DND-41 (cell line): ENCODE data around the gene NTM.

ENCODE experiments used
- ATAC-seq: fragments of 200-7000 bp; cut with Tn5 transposase; 3 replicates; pipeline ENCODE4 v1.9.1; 2021; ENCODE audit warnings: low read depth; ENCODE audit not compliant: insufficient read depth
- DNase-seq: peaks from one replicate; pipeline ENCODE4 v3.0.0-alpha.2; 2020
- H2AFZ ChIP-seq: 2 replicates; pipeline ENCODE4 v1.6.0; 2012; ENCODE audit warnings: low read depth, low read length
- H3K27ac ChIP-seq: 2 replicates; pipeline ENCODE4 v1.5.1; 2012; ENCODE audit warnings: low read length, inconsistent platforms
- H3K27me3 ChIP-seq: fragments of 200-600 bp; sonication (generic); 2 replicates; pipeline ENCODE4 v1.6.0; 2012; ENCODE audit warnings: low read length, mild to moderate bottlenecking, inconsistent platforms; ENCODE audit not compliant: insufficient read depth, poor library complexity
- H3K36me3 ChIP-seq: 2 replicates; pipeline ENCODE4 v1.5.1; 2012; ENCODE audit warnings: low read length, inconsistent platforms; ENCODE audit not compliant: insufficient read depth
- H3K4me1 ChIP-seq: 2 replicates; pipeline ENCODE4 v1.5.1; 2012; ENCODE audit warnings: mild to moderate bottlenecking, low read length; ENCODE audit not compliant: insufficient read depth
- H3K4me2 ChIP-seq: 2 replicates; pipeline ENCODE4 v1.6.0; 2012; ENCODE audit warnings: mild to moderate bottlenecking, moderate library complexity, low read length, inconsistent platforms; ENCODE audit not compliant: insufficient read depth
- H3K4me3 ChIP-seq, 2 experiments: fragments of 200-600 bp in 1 of 2; shearing (Covaris generic) in 1 of 2; 2 replicates each; pipeline ENCODE4 v1.5.1; 2012 to 2016; ENCODE audit warnings: inconsistent platforms in 2 of 2, low read length in 2 of 2, mild to moderate bottlenecking in 2 of 2, low read depth in 1 of 2, moderate library complexity in 1 of 2
- H3K79me2 ChIP-seq: 2 replicates; pipeline ENCODE4 v1.6.0; 2012; ENCODE audit warnings: low read length, inconsistent platforms; ENCODE audit not compliant: insufficient read depth
- H3K9ac ChIP-seq: 2 replicates; pipeline ENCODE4 v1.6.0; 2012; ENCODE audit warnings: low read depth, mild to moderate bottlenecking, inconsistent platforms, low read length, moderate library complexity
- H3K9me3 ChIP-seq: 2 replicates; pipeline ENCODE4 v1.5.1; 2012; ENCODE audit warnings: low read length, moderate library complexity, mild to moderate bottlenecking, inconsistent platforms; ENCODE audit not compliant: insufficient read depth, severe bottlenecking
- H4K20me1 ChIP-seq: 2 replicates; pipeline ENCODE4 v1.6.0; 2012; ENCODE audit warnings: low read length; ENCODE audit not compliant: insufficient read depth
- EZH2 ChIP-seq: IDR thresholded peaks from 3 replicates; pipeline ENCODE4 v1.6.1; 2012; ENCODE audit warnings: borderline replicate concordance, low read depth, mild to moderate bottlenecking, moderate library complexity, low read length, inconsistent platforms; ENCODE audit not compliant: severe bottlenecking
- TF ChIP-seq, protein P1 (sequence below): IDR thresholded peaks from 2 replicates; pipeline ENCODE4 v1.5.1; 2012; ENCODE audit warnings: borderline replicate concordance, low read length, moderate library complexity, mild to moderate bottlenecking; ENCODE audit not compliant: poor library complexity, severe bottlenecking; ENCODE audit errors: extremely low read depth

NTM gene

DNA sequence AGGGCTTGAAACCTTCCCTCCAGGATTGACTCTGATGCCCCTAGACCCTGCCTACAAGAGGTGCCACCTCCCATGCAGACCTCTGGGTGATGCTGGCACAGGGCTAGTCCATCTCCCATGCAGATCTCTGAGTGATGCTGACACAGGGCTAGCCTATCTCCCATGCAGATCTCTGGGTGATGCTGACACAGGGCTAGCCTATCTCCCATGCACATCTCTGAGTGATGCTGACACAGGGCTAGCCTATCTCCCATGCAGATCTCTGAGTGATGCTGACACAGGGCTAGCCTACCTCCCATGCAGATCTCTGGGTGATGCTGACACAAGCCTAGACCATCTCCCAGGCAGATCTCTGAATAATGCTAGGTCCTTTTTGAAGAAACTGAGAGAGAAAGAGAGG, 321.7 kb downstream of the NTM start:
- no peaks in the 10 kb centered on the region for H4K20me1 ChIP-seq
- no peaks in the 10 kb centered on the region for H3K9me3 ChIP-seq
- no peak overlapping the region for H2AFZ ChIP-seq
- H3K4me1 ChIP-seq: peaks cover 9% of the 10 kb centered on the region
- H3K9ac ChIP-seq: no peak overlapping the region
- DNase-seq (no peak), ATAC-seq (no peak)
- TF ChIP-seq, protein P1, sequence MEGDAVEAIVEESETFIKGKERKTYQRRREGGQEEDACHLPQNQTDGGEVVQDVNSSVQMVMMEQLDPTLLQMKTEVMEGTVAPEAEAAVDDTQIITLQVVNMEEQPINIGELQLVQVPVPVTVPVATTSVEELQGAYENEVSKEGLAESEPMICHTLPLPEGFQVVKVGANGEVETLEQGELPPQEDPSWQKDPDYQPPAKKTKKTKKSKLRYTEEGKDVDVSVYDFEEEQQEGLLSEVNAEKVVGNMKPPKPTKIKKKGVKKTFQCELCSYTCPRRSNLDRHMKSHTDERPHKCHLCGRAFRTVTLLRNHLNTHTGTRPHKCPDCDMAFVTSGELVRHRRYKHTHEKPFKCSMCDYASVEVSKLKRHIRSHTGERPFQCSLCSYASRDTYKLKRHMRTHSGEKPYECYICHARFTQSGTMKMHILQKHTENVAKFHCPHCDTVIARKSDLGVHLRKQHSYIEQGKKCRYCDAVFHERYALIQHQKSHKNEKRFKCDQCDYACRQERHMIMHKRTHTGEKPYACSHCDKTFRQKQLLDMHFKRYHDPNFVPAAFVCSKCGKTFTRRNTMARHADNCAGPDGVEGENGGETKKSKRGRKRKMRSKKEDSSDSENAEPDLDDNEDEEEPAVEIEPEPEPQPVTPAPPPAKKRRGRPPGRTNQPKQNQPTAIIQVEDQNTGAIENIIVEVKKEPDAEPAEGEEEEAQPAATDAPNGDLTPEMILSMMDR: no peak
- TF ChIP-seq EZH2: no peak
- H3K4me2 ChIP-seq: no peak overlapping the region
- H3K27ac ChIP-seq: no peak overlapping the region
- H3K36me3 ChIP-seq: no peaks in the 10 kb centered on the region
- peaks cover 8% of the 10 kb centered on the region for H3K27me3 ChIP-seq
- H3K4me3 ChIP-seq: no peak overlapping the region
- no peaks in the 10 kb centered on the region for H3K79me2 ChIP-seq

DNA sequence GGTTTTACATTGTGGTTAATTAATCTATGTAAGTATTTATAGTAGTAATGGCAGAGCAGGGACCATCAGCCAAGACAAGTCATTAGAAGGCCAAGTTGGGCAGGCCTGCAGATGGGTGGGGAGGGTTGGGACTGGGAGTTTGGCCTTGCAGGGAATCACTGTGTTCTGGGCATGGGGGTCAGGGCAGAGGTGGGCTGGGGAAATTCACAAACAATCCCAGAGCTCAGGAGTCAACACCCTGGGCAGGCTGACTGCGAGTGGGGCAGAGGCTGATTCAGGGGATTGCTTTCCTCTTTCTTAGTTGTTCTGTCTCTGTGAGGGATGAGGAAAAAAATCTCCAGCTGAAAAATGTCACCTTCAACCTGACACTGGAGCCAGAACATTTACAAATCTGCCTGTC, 322.5 kb downstream of the NTM start:
- H3K9me3 ChIP-seq: no peaks in the 10 kb centered on the region
- no peak overlapping the region for H3K4me3 ChIP-seq
- H3K27ac ChIP-seq: no peak overlapping the region
- H2AFZ ChIP-seq: no peak overlapping the region
- no peaks in the 10 kb centered on the region for H3K36me3 ChIP-seq
- no peak for DNase-seq
- no peaks in the 10 kb centered on the region for H4K20me1 ChIP-seq
- H3K9ac ChIP-seq: no peak overlapping the region
- ATAC-seq: no peak
- no peak overlapping the region for H3K4me2 ChIP-seq
- TF ChIP-seq EZH2: no peak
- TF ChIP-seq, protein P1: no peak
- peaks cover 5% of the 10 kb centered on the region for H3K27me3 ChIP-seq
- H3K79me2 ChIP-seq: no peaks in the 10 kb centered on the region
- H3K4me1 ChIP-seq: peaks cover 6% of the 10 kb centered on the region

DNA sequence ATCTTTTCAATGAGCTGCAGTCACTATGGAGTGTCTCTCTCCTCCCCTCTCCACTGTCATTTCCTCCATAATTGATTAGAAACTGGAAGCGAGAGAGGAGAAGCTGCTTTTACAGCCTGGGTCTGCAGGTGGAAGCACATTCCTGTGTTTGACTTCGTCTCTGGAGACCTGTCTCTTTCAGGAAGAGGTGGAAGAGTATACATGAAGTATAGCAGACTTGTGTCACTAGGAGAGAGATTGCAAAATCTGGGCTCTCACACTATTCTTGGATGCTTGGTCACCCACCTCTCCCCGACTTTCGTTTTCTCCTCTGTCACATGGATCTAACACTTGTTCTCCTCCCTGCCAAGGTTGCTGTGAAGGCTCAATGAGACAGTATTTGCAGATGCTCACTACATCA, 323.3 kb downstream of the NTM start:
- no peaks in the 10 kb centered on the region for H3K36me3 ChIP-seq
- no peak for TF ChIP-seq EZH2
- TF ChIP-seq, protein P1: no peak

More for the DNA sequence above, 323.3 kb downstream of the NTM start:
- no peak overlapping the region for H3K4me3 ChIP-seq
- H3K27me3 ChIP-seq: no peaks in the 10 kb centered on the region
- no peak overlapping the region for H3K4me2 ChIP-seq
- H3K4me1 ChIP-seq: no peaks in the 10 kb centered on the region
- no peak overlapping the region for H2AFZ ChIP-seq
- no peaks in the 10 kb centered on the region for H3K79me2 ChIP-seq
- ATAC-seq (no peak), DNase-seq (no peak)
- no peaks in the 10 kb centered on the region for H4K20me1 ChIP-seq
- no peak overlapping the region for H3K9ac ChIP-seq
- H3K27ac ChIP-seq: no peak overlapping the region
- H3K9me3 ChIP-seq: no peaks in the 10 kb centered on the region
